Endothelial cell of umbilical vein (primary cell): ENCODE measurements around the gene ZNF438. TPM values are rescaled to one million over a fixed set of nuclear protein-coding genes. Genes with fewer than 3 reads are reported as not detected.

Experiments
- BruUV-seq: library from RNA; stranded (reverse); fragments of 400-500 nt; replicated peaks from 2 replicates; lab custom pipeline; 2021; lab: Mats Ljungman, UMichigan
- CTCF ChIA-PET: fragments of 300-600, 350-600 bp; sonication (Branson Sonifier 250); formaldehyde crosslinking; loops from one replicate; lab custom pipeline; 2021; ENCODE audit warnings: antibody characterized with exemption, inconsistent platforms; lab: Charles Lee
- POLR2A ChIA-PET: fragments of 300-600, 350-600 bp; sonication (Branson Sonifier 250); formaldehyde crosslinking; loops from one replicate; lab custom pipeline; 2021; ENCODE audit warnings: antibody characterized with exemption, inconsistent platforms; lab: Charles Lee
- DNase-seq: peaks from one replicate; pipeline ENCODE4 v3.0.0-alpha.2; 2011; ENCODE audit warnings: low read depth, low spot score
- FAIRE-seq: peaks from 2 replicates; lab custom pipeline; 2011; peaks lifted over from hg19 to GRCh38; lab: Jason Lieb, UNC
- H2AFZ ChIP-seq: 2 replicates; pipeline ENCODE4 v1.6.0; 2012; ENCODE audit warnings: low read depth, low read length, control low read depth, inconsistent platforms
- H3K27ac ChIP-seq: 2 replicates; pipeline ENCODE4 v1.5.1; 2011; ENCODE audit warnings: low read depth, mild to moderate bottlenecking, control low read depth, low read length, moderate library complexity; ENCODE audit not compliant: insufficient read depth
- H3K27me3 ChIP-seq, 2 experiments: 2 replicates each; pipeline versions ENCODE4 v1.6.0 to v1.6.1; 2011; ENCODE audit warnings: low read length in 2 of 2, mixed read lengths in 1 of 2; ENCODE audit not compliant: control insufficient read depth in 2 of 2, insufficient read depth in 2 of 2
- H3K36me3 ChIP-seq, 2 experiments: 2 replicates in 1 of 2; 3 replicates in 1 of 2; pipeline ENCODE4 v1.5.1; 2011; ENCODE audit warnings: low read length in 2 of 2, mild to moderate bottlenecking in 1 of 2, moderate library complexity in 1 of 2; ENCODE audit not compliant: control insufficient read depth in 2 of 2, insufficient read depth in 2 of 2; ENCODE audit errors: extremely low read depth in 1 of 2
- H3K4me1 ChIP-seq: 3 replicates; pipeline ENCODE4 v1.5.1; 2011; ENCODE audit warnings: mild to moderate bottlenecking, low read length; ENCODE audit not compliant: control insufficient read depth, insufficient read depth; ENCODE audit errors: extremely low read depth
- H3K4me2 ChIP-seq: 2 replicates; pipeline ENCODE4 v1.6.1; 2011; ENCODE audit warnings: low read length, control low read depth, mixed read lengths; ENCODE audit not compliant: insufficient read depth
- H3K4me3 ChIP-seq, 3 experiments: fragments of 200-600 bp in 1 of 3; sonication (generic), shearing (Covaris generic) in 1 of 3; replicated peaks in 1 of 3; 2 replicates each; pipeline ENCODE4 v1.5.1; 2011 to 2016; ENCODE audit warnings: control low read depth in 3 of 3, low read length in 3 of 3, mild to moderate bottlenecking in 2 of 3, inconsistent platforms in 1 of 3, low read depth in 1 of 3, moderate library complexity in 1 of 3; ENCODE audit not compliant: insufficient read depth in 1 of 3
- H3K79me2 ChIP-seq: 2 replicates; pipeline ENCODE4 v1.6.0; 2012; ENCODE audit warnings: low read length, inconsistent platforms; ENCODE audit not compliant: control insufficient read depth, insufficient read depth
- H3K9ac ChIP-seq: replicated peaks from 2 replicates; pipeline ENCODE3; 2011; ENCODE audit warnings: low read length, control low read depth; ENCODE audit not compliant: insufficient read depth; ENCODE audit errors: extremely low read depth
- H3K9me1 ChIP-seq: replicated peaks from 3 replicates; pipeline ENCODE4 v1.6.0; 2011; ENCODE audit warnings: mild to moderate bottlenecking, low read length; ENCODE audit not compliant: control insufficient read depth, insufficient read depth; ENCODE audit errors: extremely low read depth
- H3K9me3 ChIP-seq: replicated peaks from 2 replicates; pipeline ENCODE4 v1.5.1; 2012; ENCODE audit warnings: low read length, inconsistent platforms; ENCODE audit not compliant: control insufficient read depth, insufficient read depth
- H4K20me1 ChIP-seq: replicated peaks from 2 replicates; pipeline ENCODE3; 2011; ENCODE audit warnings: mild to moderate bottlenecking, low read length; ENCODE audit not compliant: control insufficient read depth, insufficient read depth; ENCODE audit errors: extremely low read depth
- EZH2 ChIP-seq: IDR thresholded peaks from 2 replicates; pipeline ENCODE4 v1.6.1; 2012; ENCODE audit warnings: borderline replicate concordance, low read depth, mild to moderate bottlenecking, moderate library complexity, low read length, inconsistent platforms; ENCODE audit not compliant: severe bottlenecking
- FOS ChIP-seq: IDR thresholded peaks from 2 replicates; pipeline ENCODE4 v1.6.1; 2011; ENCODE audit warnings: mild to moderate bottlenecking, low read length, moderate library complexity, borderline replicate concordance; ENCODE audit not compliant: insufficient read depth
- GATA2 ChIP-seq: IDR thresholded peaks from 2 replicates; pipeline ENCODE4 v1.7.0; 2011; ENCODE audit warnings: low read depth, mild to moderate bottlenecking, moderate library complexity, mixed read lengths, low read length; ENCODE audit not compliant: insufficient read length, insufficient read depth
- JUN ChIP-seq: IDR thresholded peaks from 2 replicates; pipeline ENCODE4 v1.6.1; 2011; ENCODE audit warnings: borderline replicate concordance, low read depth; ENCODE audit not compliant: insufficient read length, insufficient read depth
- MYC ChIP-seq: IDR thresholded peaks from one replicate; pipeline ENCODE4 v1.6.1; 2011; ENCODE audit warnings: mild to moderate bottlenecking, low read depth, low read length
- POLR2A ChIP-seq: IDR thresholded peaks from 2 replicates; pipeline ENCODE4 v1.6.1; 2012; ENCODE audit warnings: low read depth, mild to moderate bottlenecking, control low read depth, low read length
- POLR2AphosphoS5 ChIP-seq: IDR thresholded peaks from 2 replicates; pipeline ENCODE4 v1.6.1; 2012; ENCODE audit warnings: low read depth, mild to moderate bottlenecking, control low read depth, low read length, moderate library complexity; ENCODE audit not compliant: insufficient read depth
- dilution Hi-C: fragments of 300-500 bp; cut with MboI; formaldehyde crosslinking; loops from one replicate; pipeline ENCODE4 v1.15.0; 2019; ENCODE audit warnings: low sequenced_read_pairs; ENCODE audit not compliant: extremely low pct_ligation_motif_present
- intact Hi-C: fragments of 100-400 bp; cut with micrococcal nuclease; formaldehyde crosslinking; loops from one replicate; pipeline ENCODE4 v1.10.0; 2022
- polyA plus RNA-seq, 4 experiments: library from polyadenylated mRNA; depleted of rRNA in 3 of 4; stranded (reverse) in 3 of 4; unstranded in 1 of 4; fragments of >200 nt; gene quantifications; 2 replicates each; pipeline versions ENCODE4 v1.2.1 to v1.2.3, GENCODE V29; 2011 to 2012; ENCODE audit warnings: missing spikeins in 1 of 4
- total RNA-seq: library from RNA; stranded (reverse); gene quantifications from 2 replicates; pipeline ENCODE4 v1.2.3, GENCODE V29; 2021
- TF ChIP-seq, protein P1 (sequence below), 2 donors: IDR thresholded peaks; 1 replicate in 1 of 2; 2 replicates in 1 of 2; pipeline ENCODE4 v1.5.1; 2011; ENCODE audit warnings: low read length in 2 of 2, mild to moderate bottlenecking in 2 of 2, moderate library complexity in 2 of 2, control low read depth in 1 of 2, inconsistent platforms in 1 of 2, low read depth in 1 of 2; ENCODE audit not compliant: insufficient read depth in 1 of 2; ENCODE audit errors: extremely low read depth in 1 of 2
- TF ChIP-seq, protein P2 (sequence below): IDR thresholded peaks from 2 replicates; pipeline ENCODE4 v1.6.1; 2011; ENCODE audit not compliant: insufficient read depth, insufficient read length

Gene ZNF438
- total and polyA plus RNA-seq, 2 donors (not counting 3 experiments of a cell fraction or from before 2014, with no cell fraction given) = 7.2 to 15.1 TPM

DNA sequence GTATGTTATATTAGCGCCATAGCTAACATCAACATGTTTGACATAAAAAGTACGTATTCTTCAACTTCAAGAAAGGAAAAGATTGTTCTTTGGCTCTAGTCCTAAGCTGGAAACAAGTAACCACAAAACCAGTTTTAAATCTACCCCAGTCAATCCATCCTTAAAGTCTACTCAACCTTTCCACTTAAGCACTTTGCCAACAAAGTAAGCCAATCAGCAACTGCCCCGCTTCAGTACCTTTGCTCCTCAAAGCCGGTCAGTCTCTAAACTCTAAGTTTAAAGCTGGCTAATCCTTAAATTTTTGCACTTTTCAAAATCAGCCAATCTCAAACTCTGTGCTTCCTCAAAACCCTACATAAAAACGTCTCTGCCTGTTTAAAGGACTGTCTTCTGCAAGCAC is 8.1 kb downstream of the ZNF438 start:
- intact Hi-C loops (no loop called here), dilution Hi-C loops (no loop called here)
- POLR2A ChIA-PET = no interaction called here
- Histone ChIP-seq H3K9ac (no peak overlapping the region), H2AFZ (no peak overlapping the region), H3K4me2 (no peak overlapping the region), H3K79me2 (no peaks in the 10 kb centered on the region), H4K20me1 (no peaks in the 10 kb centered on the region), H3K4me3 (no peak overlapping the region), H3K27ac (no peak overlapping the region), H3K9me1 (no peaks in the 10 kb centered on the region), H3K9me3 (no peaks in the 10 kb centered on the region), H3K4me1 (no peaks in the 10 kb centered on the region), H3K36me3 (no peaks in the 10 kb centered on the region), H3K27me3 (no peaks in the 10 kb centered on the region)
- BruUV-seq = no TSS peak
- DNase-seq (no peak), FAIRE-seq (no peak)
- no peak for TF ChIP-seq GATA2
- TF ChIP-seq, protein P1, sequence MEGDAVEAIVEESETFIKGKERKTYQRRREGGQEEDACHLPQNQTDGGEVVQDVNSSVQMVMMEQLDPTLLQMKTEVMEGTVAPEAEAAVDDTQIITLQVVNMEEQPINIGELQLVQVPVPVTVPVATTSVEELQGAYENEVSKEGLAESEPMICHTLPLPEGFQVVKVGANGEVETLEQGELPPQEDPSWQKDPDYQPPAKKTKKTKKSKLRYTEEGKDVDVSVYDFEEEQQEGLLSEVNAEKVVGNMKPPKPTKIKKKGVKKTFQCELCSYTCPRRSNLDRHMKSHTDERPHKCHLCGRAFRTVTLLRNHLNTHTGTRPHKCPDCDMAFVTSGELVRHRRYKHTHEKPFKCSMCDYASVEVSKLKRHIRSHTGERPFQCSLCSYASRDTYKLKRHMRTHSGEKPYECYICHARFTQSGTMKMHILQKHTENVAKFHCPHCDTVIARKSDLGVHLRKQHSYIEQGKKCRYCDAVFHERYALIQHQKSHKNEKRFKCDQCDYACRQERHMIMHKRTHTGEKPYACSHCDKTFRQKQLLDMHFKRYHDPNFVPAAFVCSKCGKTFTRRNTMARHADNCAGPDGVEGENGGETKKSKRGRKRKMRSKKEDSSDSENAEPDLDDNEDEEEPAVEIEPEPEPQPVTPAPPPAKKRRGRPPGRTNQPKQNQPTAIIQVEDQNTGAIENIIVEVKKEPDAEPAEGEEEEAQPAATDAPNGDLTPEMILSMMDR (IDR thresholded peaks at IDR 0.05; ENCODE audit: extremely low read depth in 1 of 2, insufficient read depth in 1 of 2, low read depth in 1 of 2, low read length in 2 of 2) = no peak
- TF ChIP-seq, protein P2, sequence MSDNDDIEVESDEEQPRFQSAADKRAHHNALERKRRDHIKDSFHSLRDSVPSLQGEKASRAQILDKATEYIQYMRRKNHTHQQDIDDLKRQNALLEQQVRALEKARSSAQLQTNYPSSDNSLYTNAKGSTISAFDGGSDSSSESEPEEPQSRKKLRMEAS = no peak
- no peak for TF ChIP-seq MYC
- TF ChIP-seq POLR2A = no peak
- TF ChIP-seq FOS = no peak
- no peak for TF ChIP-seq EZH2
- TF ChIP-seq JUN = no peak
- no peak for TF ChIP-seq POLR2AphosphoS5
- CTCF ChIA-PET = interaction anchor here (0.9 to 1.3 kb wide), 2 partner anchors 18 to 242 kb away, joined by 3 read pairs; no protein-coding TSS in a partner anchor
